ENCODE measurements around the gene NCSTN. TPM values are rescaled to one million over a fixed set of nuclear protein-coding genes. Genes with fewer than 3 reads are reported as not detected.

The NCSTN gene
- total RNA-seq, 4 donors from 2014 or later = 45.6 to 59.7 (median 52.1) TPM

GRCh38 chr1:160400646-160401486, 57.7 kb downstream of the NCSTN start:
- WGBS = 5% methylated on average over 48 of the region's 55 CpGs
- H3K4me1 ChIP-seq = peaks cover 11 to 33% (median 29%) of the 10 kb centered on the region in 4 donors
- no peaks in the 10 kb centered on the region for H3K36me3 ChIP-seq
- no peak for DNase-seq (ENCODE audit: extremely low spot score)
- no peaks in the 10 kb centered on the region for H3K9me3 ChIP-seq
- peaks cover 0 to 4% (median 0%) of the 10 kb centered on the region in 4 donors for H3K27me3 ChIP-seq
- H3K27ac ChIP-seq (replicated peaks in 1 of 4) = peak overlapping the region; percentile 36 to 78 (median 68)
- peak overlapping the region; percentile 70 to 87 (median 85) for H3K4me3 ChIP-seq
- TF ChIP-seq CTCF (IDR thresholded peaks at IDR 0.05) = no peak
- TF ChIP-seq POLR2A (IDR thresholded peaks at IDR 0.05; ENCODE audit: low read depth) = no peak
- TF ChIP-seq POLR2AphosphoS5 (IDR thresholded peaks at IDR 0.05) = no peak
- intact Hi-C loops (cut with DNase I) = no loop called here

- Histone ChIP-seq H3K4me1 (peaks cover 11 to 33% (median 29%) of the 10 kb centered on the region in 4 donors), H3K4me3 (peak overlapping the region; percentile 70 to 87 (median 85)), H3K27me3 (peaks cover 0 to 4% (median 0%) of the 10 kb centered on the region in 4 donors), H3K27ac (replicated peaks in 1 of 4) (peak overlapping the region in 3 of 4 donors; percentile 68 to 78 (median 69)), H3K9me3 (no peaks in the 10 kb centered on the region), H3K36me3 (no peaks in the 10 kb centered on the region)
- TF ChIP-seq POLR2AphosphoS5 (IDR thresholded peaks at IDR 0.05) = no peak
- no peak for TF ChIP-seq EP300 (IDR thresholded peaks at IDR 0.05)
- TF ChIP-seq POLR2A (IDR thresholded peaks at IDR 0.05; ENCODE audit: low read depth) = no peak
- TF ChIP-seq CTCF (IDR thresholded peaks at IDR 0.05) = no peak
- intact Hi-C loops (cut with DNase I) = no loop called here
- no peak for DNase-seq (ENCODE audit: extremely low spot score)
- 42% methylated on average over 7 of the region's 7 CpGs for WGBS
Observed at GRCh38 chr1:160401487-160401805, 58.3 kb downstream of the NCSTN start.

GRCh38 chr1:160402001-160402795, 59.0 kb downstream of the NCSTN start:
- 71% methylated on average over 9 of the region's 9 CpGs for WGBS

GRCh38 chr1:160403244-160403643, 60.1 kb downstream of the NCSTN start:
- H3K36me3 ChIP-seq = no peaks in the 10 kb centered on the region
- DNase-seq (ENCODE audit: extremely low spot score) = no peak
- peaks cover 11 to 42% (median 32%) of the 10 kb centered on the region in 4 donors for H3K4me1 ChIP-seq
- H3K4me3 ChIP-seq = no peak overlapping the region
- H3K27ac ChIP-seq (replicated peaks in 1 of 4) = no peak overlapping the region
- H3K9me3 ChIP-seq = no peaks in the 10 kb centered on the region
- peaks cover 0 to 4% (median 0%) of the 10 kb centered on the region in 4 donors for H3K27me3 ChIP-seq
- TF ChIP-seq POLR2A (IDR thresholded peaks at IDR 0.05; ENCODE audit: low read depth) = no peak
- no peak for TF ChIP-seq POLR2AphosphoS5 (IDR thresholded peaks at IDR 0.05)
- no peak for TF ChIP-seq CTCF (IDR thresholded peaks at IDR 0.05)
- TF ChIP-seq EP300 (IDR thresholded peaks at IDR 0.05) = no peak
- 71% methylated on average over 3 of the region's 3 CpGs for WGBS
- intact Hi-C loops (cut with DNase I) = no loop called here

More at GRCh38 chr1:160402001-160402795, 59.0 kb downstream of the NCSTN start:
- H3K4me1 ChIP-seq = peaks cover 11 to 33% (median 29%) of the 10 kb centered on the region in 4 donors
- H3K4me3 ChIP-seq = peak overlapping the region in 3 of 4 donors; percentile 85 to 87 (median 85)
- H3K9me3 ChIP-seq = no peaks in the 10 kb centered on the region
- TF ChIP-seq CTCF (IDR thresholded peaks at IDR 0.05) = no peak
- no peak for TF ChIP-seq POLR2A (IDR thresholded peaks at IDR 0.05; ENCODE audit: low read depth)
- no peak for TF ChIP-seq EP300 (IDR thresholded peaks at IDR 0.05)
- TF ChIP-seq POLR2AphosphoS5 (IDR thresholded peaks at IDR 0.05) = no peak
- H3K27ac ChIP-seq (replicated peaks in 1 of 4) = no peak overlapping the region
- H3K27me3 ChIP-seq = peaks cover 0 to 4% (median 0%) of the 10 kb centered on the region in 4 donors
- no peaks in the 10 kb centered on the region for H3K36me3 ChIP-seq
- intact Hi-C loops (cut with DNase I) = no loop called here
- no peak for DNase-seq (ENCODE audit: extremely low spot score)

Measured in esophagus muscularis mucosa (tissue), 4 donors.